ENCODE measurements around the gene GHSR. TPM values are rescaled to one million over a fixed set of nuclear protein-coding genes. Genes with fewer than 3 reads are reported as not detected.

GHSR gene
- total and polyA plus RNA-seq, 7 donors: not detected

GRCh38 chr3:172405914-172406313 is 42.3 kb downstream of the GHSR start:
- no peak for TF ChIP-seq CTCF (IDR thresholded peaks at IDR 0.05)
- DNase-seq (no peak), ATAC-seq (no peak)
- intact Hi-C loops (cut with DNase I): no loop called here
- Histone ChIP-seq H3K9me3 (no peaks in the 10 kb centered on the region), H3K4me3 (no peak overlapping the region), H3K4me1 (no peaks in the 10 kb centered on the region), H3K27ac (no peak overlapping the region), H3K36me3 (ENCODE audit: insufficient read depth in 1 of 2, low read depth in 1 of 2) (no peaks in the 10 kb centered on the region), H3K27me3 (ENCODE audit: insufficient read depth in 3 of 3, low read length in 2 of 3) (no peaks in the 10 kb centered on the region)
- WGBS, 3 donors: 92 to 100% (median 98%) methylated on average over 2 of the region's 2 CpGs

GRCh38 chr3:172404237-172404962 is 43.9 kb downstream of the GHSR start:
- H3K27me3 ChIP-seq (ENCODE audit: insufficient read depth in 3 of 3, low read length in 2 of 3): no peaks in the 10 kb centered on the region
- ATAC-seq: peak in 3 of 4 donors; percentile 16 to 20 (median 20)
- no peak overlapping the region for H3K4me3 ChIP-seq
- no peak for TF ChIP-seq CTCF (IDR thresholded peaks at IDR 0.05)
- 63 to 73% (median 64%) methylated on average over 12 of the region's 12 CpGs for WGBS, 3 donors
- H3K36me3 ChIP-seq (ENCODE audit: insufficient read depth in 1 of 2, low read depth in 1 of 2): peaks cover 0 to 4% of the 10 kb centered on the region in 2 donors
- DNase-seq: no peak
- H3K27ac ChIP-seq: no peak overlapping the region
- H3K9me3 ChIP-seq: no peaks in the 10 kb centered on the region
- H3K4me1 ChIP-seq: no peaks in the 10 kb centered on the region
- intact Hi-C loops (cut with DNase I): no loop called here

GRCh38 chr3:172402892-172403643 is 45.2 kb downstream of the GHSR start:
- TF ChIP-seq CTCF (IDR thresholded peaks at IDR 0.05): no peak
- no peaks in the 10 kb centered on the region for H3K4me1 ChIP-seq
- no peaks in the 10 kb centered on the region for H3K27me3 ChIP-seq (ENCODE audit: insufficient read depth in 3 of 3, low read length in 2 of 3)
- no peak overlapping the region for H3K4me3 ChIP-seq
- intact Hi-C loops (cut with DNase I): no loop called here
- DNase-seq (no peak), ATAC-seq (no peak)
- H3K27ac ChIP-seq: no peak overlapping the region
- no peaks in the 10 kb centered on the region for H3K9me3 ChIP-seq
- WGBS, 3 donors: 76 to 91% (median 89%) methylated on average over 8 of the region's 8 CpGs
- peaks cover 0 to 14% of the 10 kb centered on the region in 2 donors for H3K36me3 ChIP-seq (ENCODE audit: insufficient read depth in 1 of 2, low read depth in 1 of 2)

- intact Hi-C loops (cut with DNase I): no loop called here
- DNase-seq: no peak
- WGBS, 3 donors: 49 to 97% (median 82%) methylated on average over 2 of the region's 2 CpGs
- no peak overlapping the region for H3K27ac ChIP-seq
- ATAC-seq: no peak
- no peaks in the 10 kb centered on the region for H3K27me3 ChIP-seq (ENCODE audit: insufficient read depth in 3 of 3, low read length in 2 of 3)
- no peaks in the 10 kb centered on the region for H3K9me3 ChIP-seq
- H3K4me1 ChIP-seq: no peaks in the 10 kb centered on the region
- peaks cover 0 to 24% of the 10 kb centered on the region in 2 donors for H3K36me3 ChIP-seq (ENCODE audit: insufficient read depth in 1 of 2, low read depth in 1 of 2)
- no peak for TF ChIP-seq CTCF (IDR thresholded peaks at IDR 0.05)
- no peak overlapping the region for H3K4me3 ChIP-seq
Observed at GRCh38 chr3:172402090-172402489, 46.2 kb downstream of the GHSR start.
